T-cell (primary cell): Measurements from ENCODE around the gene CFAP54. TPM values are rescaled to one million over a fixed set of nuclear protein-coding genes. Genes with fewer than 3 reads are reported as not detected.

Experiments used
- ATAC-seq, 4 experiments: fragments of 200-7000 bp in 3 of 4; fragments of 150-1000 bp in 1 of 4; cut with Tn5 transposase; replicated peaks in 1 of 4; 1 replicate in 3 of 4; 2 replicates in 1 of 4; pipeline ENCODE4 v1.10.0; 2021; ENCODE audit warnings: moderate library complexity in 3 of 4, mild to moderate bottlenecking in 2 of 4, moderate number of reproducible peaks in 1 of 4
- CTCF ChIA-PET, 2 donors: fragments of 300-600 bp; sonication (Branson Sonifier 250); formaldehyde crosslinking; loops; one replicate each; lab custom pipeline; 2022; ENCODE audit warnings: antibody characterized with exemption in 2 of 2; lab: Charles Lee
- POLR2A ChIA-PET, 2 donors: fragments of 300-600 bp; sonication (Branson Sonifier 250); formaldehyde crosslinking; loops; one replicate each; lab custom pipeline; 2022; ENCODE audit warnings: antibody characterized with exemption in 2 of 2; lab: Charles Lee
- DNase-seq, 35 experiments: peaks; one replicate each; pipeline versions ENCODE4 v3.0.0 to v3.0.0-alpha.2; 2013 to 2023
- H3K27ac ChIP-seq: one replicate; pipeline ENCODE4 v1.5.1; 2013; ENCODE audit warnings: low read length
- H3K27me3 ChIP-seq, 2 experiments: replicated peaks in 1 of 2; 1 replicate in 1 of 2; 2 replicates in 1 of 2; pipeline versions ENCODE4 v1.6.1 to v1.7.0; 2013; ENCODE audit warnings: low read length in 1 of 2, mixed read lengths in 1 of 2; ENCODE audit not compliant: control insufficient read depth in 2 of 2, insufficient read depth in 2 of 2; ENCODE audit errors: extremely low read depth in 1 of 2
- H3K36me3 ChIP-seq, 2 donors: 1 replicate in 1 of 2; 2 replicates in 1 of 2; pipeline versions ENCODE4 v1.6.1 to v1.7.0; 2013; ENCODE audit warnings: low read length in 1 of 2; ENCODE audit not compliant: control insufficient read depth in 2 of 2, insufficient read depth in 1 of 2; ENCODE audit errors: extremely low read depth in 1 of 2
- H3K4me1 ChIP-seq, 2 experiments: 1 replicate in 1 of 2; 2 replicates in 1 of 2; pipeline versions ENCODE4 v1.6.1 to v1.7.0; 2013; ENCODE audit warnings: low read length in 2 of 2, mixed read lengths in 1 of 2; ENCODE audit not compliant: insufficient read depth in 2 of 2, control insufficient read depth in 1 of 2; ENCODE audit errors: extremely low read depth in 1 of 2
- H3K4me3 ChIP-seq, 2 donors: 1 replicate in 1 of 2; 2 replicates in 1 of 2; pipeline versions ENCODE4 v1.5.1 to v1.7.0; 2013; ENCODE audit warnings: mild to moderate bottlenecking in 2 of 2, low read length in 1 of 2, moderate library complexity in 1 of 2; ENCODE audit not compliant: control insufficient read depth in 1 of 2; ENCODE audit errors: extremely low read depth in 1 of 2
- H3K9me3 ChIP-seq: 2 replicates; pipeline ENCODE4 v1.7.0; 2013
- H3K27ac Mint-ChIP-seq, 2 donors: one replicate each; pipeline ENCODE4 v1.8.0; 2020 to 2021; ENCODE audit warnings: mild to moderate bottlenecking in 2 of 2, mixed read lengths in 2 of 2
- H3K27me3 Mint-ChIP-seq, 2 donors: one replicate each; pipeline ENCODE4 v1.8.0; 2021 to 2022; ENCODE audit warnings: mixed read lengths in 2 of 2
- H3K36me3 Mint-ChIP-seq: one replicate; pipeline ENCODE4 v1.8.0; 2021; ENCODE audit warnings: mixed read lengths
- H3K4me1 Mint-ChIP-seq, 3 donors: one replicate each; pipeline ENCODE4 v1.8.0; 2020 to 2022; ENCODE audit warnings: mixed read lengths in 3 of 3, mild to moderate bottlenecking in 1 of 3
- H3K4me3 Mint-ChIP-seq, 3 donors: one replicate each; pipeline ENCODE4 v1.8.0; 2020 to 2022; ENCODE audit warnings: mild to moderate bottlenecking in 3 of 3, mixed read lengths in 3 of 3, moderate library complexity in 3 of 3
- H3K9me3 Mint-ChIP-seq, 3 donors: one replicate each; pipeline ENCODE4 v1.8.0; 2020 to 2022; ENCODE audit warnings: mixed read lengths in 3 of 3
- WGBS: methylation state at CpG from one replicate; pipeline ENCODE4 v1.1.5; 2013; ENCODE audit warnings: missing lambda C conversion rate; ENCODE audit not compliant: insufficient coverage; 5-methylcytosine and 5-hydroxymethylcytosine counted together
- total RNA-seq, 35 experiments: library from RNA in 6 of 35; stranded (reverse) in 6 of 35; fragments of 120-200 nt in 1 of 35; gene quantifications; one replicate each; pipeline versions ENCODE4 v1.2.1 to v1.2.4 and lab custom pipeline; 2013 to 2026

The CFAP54 gene
- total RNA-seq, 5 donors from 2014 or later (not counting 1 experiment from before 2014, with no cell fraction given), result 0.47 to 0.95 (median 0.90) TPM

GRCh38 chr12:96752211-96752610 is 262.8 kb downstream of the CFAP54 start:
- H3K4me3 Mint-ChIP-seq, result no peak overlapping the region
- no peak overlapping the region for H3K27ac Mint-ChIP-seq
- no peaks in the 10 kb centered on the region for H3K9me3 Mint-ChIP-seq
- DNase-seq (no peak), ATAC-seq (no peak)
- Histone ChIP-seq H3K4me3 (no peak overlapping the region), H3K36me3 (no peaks in the 10 kb centered on the region), H3K4me1 (no peaks in the 10 kb centered on the region), H3K27ac (no peak overlapping the region), H3K9me3 (no peaks in the 10 kb centered on the region), H3K27me3 (peaks cover 0 to 3% of the 10 kb centered on the region in 2 experiments)
- WGBS, result no CpG with 5 or more reads among the region's 2 CpGs
- no peaks in the 10 kb centered on the region for H3K36me3 Mint-ChIP-seq
- POLR2A ChIA-PET, result no interaction called here
- CTCF ChIA-PET, result no interaction called here
- peaks cover 1 to 9% of the 10 kb centered on the region in 2 donors for H3K27me3 Mint-ChIP-seq
- no peaks in the 10 kb centered on the region for H3K4me1 Mint-ChIP-seq

- H3K4me1 Mint-ChIP-seq, result no peaks in the 10 kb centered on the region
- ChIA-PET CTCF (no interaction called here), POLR2A (no interaction called here)
- Histone ChIP-seq H3K4me1 (no peaks in the 10 kb centered on the region), H3K9me3 (no peaks in the 10 kb centered on the region), H3K27me3 (peaks cover 0 to 3% of the 10 kb centered on the region in 2 experiments), H3K4me3 (no peak overlapping the region), H3K27ac (no peak overlapping the region), H3K36me3 (no peaks in the 10 kb centered on the region)
- H3K27ac Mint-ChIP-seq, result no peak overlapping the region
- no peak overlapping the region for H3K4me3 Mint-ChIP-seq
- no peaks in the 10 kb centered on the region for H3K9me3 Mint-ChIP-seq
- H3K27me3 Mint-ChIP-seq, result peaks cover 5 to 20% of the 10 kb centered on the region in 2 donors
- no peaks in the 10 kb centered on the region for H3K36me3 Mint-ChIP-seq
- no peak for DNase-seq
- WGBS, result 67% methylated on average over 3 of the region's 3 CpGs
- no peak for ATAC-seq
These were observed 276.9 kb downstream of the CFAP54 start for GRCh38 chr12:96766232-96766631.

GRCh38 chr12:96769400-96769799 is 280.0 kb downstream of the CFAP54 start:
- ATAC-seq (no peak), DNase-seq (no peak)
- Mint-ChIP-seq H3K27ac (no peak overlapping the region), H3K36me3 (no peaks in the 10 kb centered on the region), H3K4me3 (no peak overlapping the region), H3K4me1 (no peaks in the 10 kb centered on the region), H3K9me3 (peaks cover 0 to 6% (median 0%) of the 10 kb centered on the region in 3 donors), H3K27me3 (peaks cover 5 to 13% of the 10 kb centered on the region in 2 donors)
- 92% methylated on average over 4 of the region's 7 CpGs for WGBS
- Histone ChIP-seq H3K27me3 (peaks cover 0 to 3% of the 10 kb centered on the region in 2 experiments), H3K4me3 (no peak overlapping the region), H3K27ac (no peak overlapping the region), H3K4me1 (no peaks in the 10 kb centered on the region), H3K9me3 (no peaks in the 10 kb centered on the region), H3K36me3 (no peaks in the 10 kb centered on the region)
- ChIA-PET POLR2A (no interaction called here), CTCF (no interaction called here)

- WGBS, result no CpG with 5 or more reads among the region's 3 CpGs
- DNase-seq, result no peak
- Histone ChIP-seq H3K36me3 (no peaks in the 10 kb centered on the region), H3K9me3 (no peaks in the 10 kb centered on the region), H3K4me1 (no peaks in the 10 kb centered on the region), H3K27ac (no peak overlapping the region), H3K27me3 (peaks cover 0 to 3% of the 10 kb centered on the region in 2 experiments), H3K4me3 (no peak overlapping the region)
- POLR2A ChIA-PET, result no interaction called here
- CTCF ChIA-PET, result no interaction called here
- Mint-ChIP-seq H3K9me3 (peaks cover 0 to 6% (median 0%) of the 10 kb centered on the region in 3 donors), H3K4me1 (no peaks in the 10 kb centered on the region), H3K4me3 (no peak overlapping the region), H3K27ac (no peak overlapping the region), H3K36me3 (no peaks in the 10 kb centered on the region), H3K27me3 (peaks cover 5 to 13% of the 10 kb centered on the region in 2 donors)
- no peak for ATAC-seq
These were observed 281.1 kb downstream of the CFAP54 start for GRCh38 chr12:96770219-96771102.

GRCh38 chr12:96773031-96773430 is 283.7 kb downstream of the CFAP54 start:
- ChIA-PET POLR2A (no interaction called here), CTCF (no interaction called here)
- no peak overlapping the region for H3K27ac Mint-ChIP-seq
- no peak for ATAC-seq
- H3K27me3 Mint-ChIP-seq, result peaks cover 0 to 3% of the 10 kb centered on the region in 2 donors
- Histone ChIP-seq H3K27me3 (no peaks in the 10 kb centered on the region), H3K36me3 (no peaks in the 10 kb centered on the region), H3K27ac (no peak overlapping the region), H3K4me3 (no peak overlapping the region), H3K9me3 (no peaks in the 10 kb centered on the region), H3K4me1 (no peaks in the 10 kb centered on the region)
- H3K36me3 Mint-ChIP-seq, result no peaks in the 10 kb centered on the region
- H3K4me1 Mint-ChIP-seq, result no peaks in the 10 kb centered on the region
- no peak overlapping the region for H3K4me3 Mint-ChIP-seq
- H3K9me3 Mint-ChIP-seq, result peaks cover 0 to 6% (median 0%) of the 10 kb centered on the region in 3 donors
- no peak for DNase-seq
- WGBS, result no CpG with 5 or more reads among the region's 2 CpGs

- DNase-seq (no peak), ATAC-seq (no peak)
- H3K36me3 Mint-ChIP-seq, result no peaks in the 10 kb centered on the region
- Histone ChIP-seq H3K9me3 (no peaks in the 10 kb centered on the region), H3K27me3 (no peaks in the 10 kb centered on the region), H3K4me3 (no peak overlapping the region), H3K4me1 (no peaks in the 10 kb centered on the region), H3K36me3 (no peaks in the 10 kb centered on the region), H3K27ac (no peak overlapping the region)
- no peak overlapping the region for H3K4me3 Mint-ChIP-seq
- H3K9me3 Mint-ChIP-seq, result peaks cover 0 to 6% (median 0%) of the 10 kb centered on the region in 3 donors
- H3K27ac Mint-ChIP-seq, result no peak overlapping the region
- no peaks in the 10 kb centered on the region for H3K4me1 Mint-ChIP-seq
- ChIA-PET POLR2A (no interaction called here), CTCF (no interaction called here)
- WGBS, result 100% methylated on average over 4 of the region's 9 CpGs
- peaks cover 0 to 6% of the 10 kb centered on the region in 2 donors for H3K27me3 Mint-ChIP-seq
These were observed 285.3 kb downstream of the CFAP54 start for GRCh38 chr12:96774496-96775256.
